ENCODE results near the gene GCGR. TPM values are rescaled to one million over a fixed set of nuclear protein-coding genes. Genes with fewer than 3 reads are reported as not detected.

Gene GCGR
- total and polyA plus RNA-seq, 2 of the 13 experiments (the other 11 are each of a cell fraction or from before 2014, with no cell fraction given), result 0.04 to 0.13 TPM

GRCh38 chr17:81833160-81833920, 29.4 kb downstream of the GCGR start, which contains the start of gene MCRIP1 (continued):
- peak; percentile 92 for TF ChIP-seq ZGPAT (CRISPR knock-in tag; IDR thresholded peaks at IDR 0.05)
- 0 out of 2 replicates have a peak, but pooled peaks have one; percentile 57 for TF ChIP-seq NR0B2 (CRISPR knock-in tag; IDR thresholded peaks at IDR 0.05)
- no peak for TF ChIP-seq NPAS2 (CRISPR knock-in tag; IDR thresholded peaks at IDR 0.05; ENCODE audit: borderline replicate concordance)
- peak; percentile 98; the same call in 1 of the 2 replicates for TF ChIP-seq ZNF414 (CRISPR knock-in tag; IDR thresholded peaks at IDR 0.05)
- 0 out of 2 replicates have a peak, but pooled peaks have one; percentile 15 for TF ChIP-seq NFYB (CRISPR knock-in tag; IDR thresholded peaks at IDR 0.05)
- no peak for TF ChIP-seq FOXP1 (IDR thresholded peaks at IDR 0.05)
- no peak; the same call in 1 of the 2 replicates for TF ChIP-seq FOXP1 (CRISPR knock-in tag; IDR thresholded peaks at IDR 0.05)
- TF ChIP-seq JDP2 (CRISPR knock-in tag; IDR thresholded peaks at IDR 0.05; ENCODE audit: borderline replicate concordance), result no peak; the same call in 1 of the 2 replicates
- TF ChIP-seq ZFP91 (CRISPR knock-in tag; IDR thresholded peaks at IDR 0.05; ENCODE audit: borderline replicate concordance), result peak; percentile 84
- peak; percentile 74; the same call in 1 of the 2 replicates for TF ChIP-seq ZNF451 (CRISPR knock-in tag; IDR thresholded peaks at IDR 0.05)
- no peak for TF ChIP-seq NFRKB (IDR thresholded peaks at IDR 0.05)
- TF ChIP-seq ZNF597 (CRISPR knock-in tag; IDR thresholded peaks at IDR 0.05), result 0 out of 2 replicates have a peak, but pooled peaks have one; percentile 31
- peak; percentile 95; the same call in 1 of the 2 replicates for TF ChIP-seq ZNF782 (CRISPR knock-in tag; IDR thresholded peaks at IDR 0.05; ENCODE audit: borderline replicate concordance)
- TF ChIP-seq ZNF674 (CRISPR knock-in tag; IDR thresholded peaks at IDR 0.05; ENCODE audit: low read depth), result 0 out of 2 replicates have a peak, but pooled peaks have one; percentile 12
- TF ChIP-seq BCLAF1 (IDR thresholded peaks at IDR 0.05), result no peak
- TF ChIP-seq KLF11 (CRISPR knock-in tag; IDR thresholded peaks at IDR 0.05), result no peak
- TF ChIP-seq ZNF17 (CRISPR knock-in tag; IDR thresholded peaks at IDR 0.05), result no peak
- TF ChIP-seq, protein P1, sequence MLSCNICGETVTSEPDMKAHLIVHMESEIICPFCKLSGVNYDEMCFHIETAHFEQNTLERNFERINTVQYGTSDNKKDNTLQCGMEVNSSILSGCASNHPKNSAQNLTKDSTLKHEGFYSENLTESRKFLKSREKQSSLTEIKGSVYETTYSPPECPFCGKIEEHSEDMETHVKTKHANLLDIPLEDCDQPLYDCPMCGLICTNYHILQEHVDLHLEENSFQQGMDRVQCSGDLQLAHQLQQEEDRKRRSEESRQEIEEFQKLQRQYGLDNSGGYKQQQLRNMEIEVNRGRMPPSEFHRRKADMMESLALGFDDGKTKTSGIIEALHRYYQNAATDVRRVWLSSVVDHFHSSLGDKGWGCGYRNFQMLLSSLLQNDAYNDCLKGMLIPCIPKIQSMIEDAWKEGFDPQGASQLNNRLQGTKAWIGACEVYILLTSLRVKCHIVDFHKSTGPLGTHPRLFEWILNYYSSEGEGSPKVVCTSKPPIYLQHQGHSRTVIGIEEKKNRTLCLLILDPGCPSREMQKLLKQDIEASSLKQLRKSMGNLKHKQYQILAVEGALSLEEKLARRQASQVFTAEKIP (CRISPR knock-in tag; IDR thresholded peaks at IDR 0.05; ENCODE audit: borderline replicate concordance), result no peak
- TF ChIP-seq ZNF549 (CRISPR knock-in tag; IDR thresholded peaks at IDR 0.05), result peak; percentile 80; the same call in 1 of the 2 replicates

Measured in HepG2 (cell line).